OCI-LY3 (cell line): Measurements from ENCODE around the gene FADS1.

Source experiments
- H2AFZ ChIP-seq: fragments of 200-600, 300-600 bp; shearing (Covaris generic); 2 replicates; pipeline ENCODE4 v1.6.0; 2014; ENCODE audit warnings: antibody characterized with exemption, low read depth, low read length
- H3K27ac ChIP-seq: fragments of 200-600, 300-600 bp; sonication (generic); 2 replicates; pipeline ENCODE4 v1.5.1; 2014; ENCODE audit warnings: mild to moderate bottlenecking, low read length, moderate library complexity, mixed read lengths
- H3K27me3 ChIP-seq: fragments of 200-600, 300-600 bp; sonication (generic); 2 replicates; pipeline ENCODE4 v1.6.1; 2014; ENCODE audit warnings: low read depth, low read length, mixed read lengths
- H3K36me3 ChIP-seq: fragments of 200-600, 300-600 bp; sonication (generic); replicated peaks from 2 replicates; pipeline ENCODE3; 2014; ENCODE audit warnings: low read depth, low read length, mixed read lengths
- H3K4me1 ChIP-seq: fragments of 300-600, 200-600 bp; sonication (generic); 2 replicates; pipeline ENCODE4 v1.6.1; 2014; ENCODE audit warnings: low read length, mixed read lengths
- H3K4me2 ChIP-seq: fragments of 200-600, 300-600 bp; sonication (generic); 2 replicates; pipeline ENCODE4 v1.6.1; 2014; ENCODE audit warnings: low read length, mixed read lengths
- H3K4me3 ChIP-seq: fragments of 300-600, 200-600 bp; sonication (generic); 2 replicates; pipeline ENCODE4 v1.5.1; 2014; ENCODE audit warnings: antibody characterized with exemption, mild to moderate bottlenecking, low read length, moderate library complexity
- H3K79me2 ChIP-seq: fragments of 300-600, 200-600 bp; shearing (Covaris generic); 2 replicates; pipeline ENCODE4 v1.6.1; 2014; ENCODE audit warnings: mild to moderate bottlenecking, low read length, mixed read lengths
- H3K9ac ChIP-seq: fragments of 300-600, 200-600 bp; shearing (Covaris generic); 2 replicates; pipeline ENCODE4 v1.6.0; 2014; ENCODE audit warnings: mild to moderate bottlenecking, low read length, moderate library complexity
- H3K9me3 ChIP-seq: fragments of 200-600, 300-600 bp; shearing (Covaris generic); 2 replicates; pipeline ENCODE4 v1.6.1; 2014; ENCODE audit warnings: low read length, mixed read lengths; ENCODE audit not compliant: insufficient read depth
- H4K20me1 ChIP-seq: fragments of 200-600, 300-600 bp; sonication (generic); 2 replicates; pipeline ENCODE4 v1.6.1; 2016; ENCODE audit warnings: low read length, mixed read lengths; ENCODE audit not compliant: insufficient read depth
- CTCF ChIP-seq: fragments of 200-600, 300-600 bp; sonication (generic); IDR thresholded peaks from 2 replicates; pipeline ENCODE4 v1.5.1; 2014; ENCODE audit warnings: antibody characterized with exemption, low read length, low read depth
- EZH2phosphoT487 ChIP-seq: fragments of 200-600 bp; shearing (Covaris generic); IDR thresholded peaks from 2 replicates; pipeline ENCODE4 v1.6.1; 2018; ENCODE audit warnings: antibody characterized with exemption, mixed run types, low read depth

FADS1 gene

DNA sequence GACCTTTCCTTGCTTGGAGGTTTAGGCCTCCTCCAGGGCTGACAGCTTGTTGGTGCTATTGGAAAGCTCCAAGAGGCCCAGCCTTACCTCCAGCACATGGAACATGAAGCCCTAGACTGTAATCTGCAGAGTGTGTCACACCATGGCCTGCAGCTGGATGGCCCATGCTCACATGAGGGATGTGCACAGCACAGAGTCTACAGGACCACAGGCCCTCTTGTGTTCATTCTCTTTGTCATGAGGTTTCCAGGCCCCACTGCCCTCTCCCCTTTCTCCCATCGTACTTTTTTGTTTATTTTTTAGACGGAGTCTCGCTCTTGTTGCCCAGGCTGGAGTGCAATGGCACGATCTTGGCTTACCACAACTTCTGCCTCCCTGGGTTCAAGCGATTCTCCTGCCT is 10.0 kb downstream of the FADS1 start:
- peaks cover 86% of the 10 kb centered on the region for H3K36me3 ChIP-seq

DNA sequence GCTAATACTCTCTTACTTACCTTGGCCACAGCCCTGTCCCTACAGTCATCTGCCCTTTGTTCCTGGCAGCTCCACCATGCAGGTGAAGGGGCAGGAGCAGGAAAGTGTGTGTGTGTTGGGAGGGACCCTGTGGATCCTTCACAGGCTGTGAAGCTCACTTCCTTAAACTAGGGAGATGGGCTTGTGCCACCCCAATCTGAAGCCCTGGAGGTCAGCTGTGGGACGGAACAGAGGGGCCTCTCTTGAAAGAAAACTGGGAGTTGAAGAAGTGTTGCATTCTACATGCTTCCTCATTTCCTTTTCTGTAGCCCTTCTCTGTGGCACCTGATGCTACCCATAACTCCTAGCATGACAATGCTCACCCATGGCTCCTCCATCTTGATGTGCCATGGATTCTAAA is 11.7 kb downstream of the FADS1 start:
- no peak overlapping the region for H2AFZ ChIP-seq
- H3K79me2 ChIP-seq = peaks cover 28% of the 10 kb centered on the region
- no peak overlapping the region for H3K9ac ChIP-seq
- H3K4me3 ChIP-seq = no peak overlapping the region
- no peaks in the 10 kb centered on the region for H3K4me1 ChIP-seq
- peaks cover 8% of the 10 kb centered on the region; the same call in 1 of the 2 replicates for H4K20me1 ChIP-seq
- H3K27ac ChIP-seq = no peak overlapping the region
- TF ChIP-seq EZH2phosphoT487 (no peak), CTCF (no peak)
- no peaks in the 10 kb centered on the region for H3K27me3 ChIP-seq
- no peaks in the 10 kb centered on the region for H3K9me3 ChIP-seq
- H3K4me2 ChIP-seq = no peak overlapping the region
- peaks cover 90% of the 10 kb centered on the region for H3K36me3 ChIP-seq

More for the DNA sequence above, 10.0 kb downstream of the FADS1 start:
- no peaks in the 10 kb centered on the region for H3K27me3 ChIP-seq
- no peak overlapping the region for H3K4me2 ChIP-seq
- no peaks in the 10 kb centered on the region for H3K4me1 ChIP-seq
- H3K9ac ChIP-seq = no peak overlapping the region
- H3K27ac ChIP-seq = no peak overlapping the region
- H4K20me1 ChIP-seq = peaks cover 8% of the 10 kb centered on the region; the same call in 1 of the 2 replicates
- no peak overlapping the region for H2AFZ ChIP-seq
- TF ChIP-seq EZH2phosphoT487 (no peak), CTCF (no peak)
- no peaks in the 10 kb centered on the region for H3K9me3 ChIP-seq
- H3K4me3 ChIP-seq = no peak overlapping the region
- H3K79me2 ChIP-seq = peaks cover 14% of the 10 kb centered on the region

GRCh38 chr11:61803889-61804647 is 12.7 kb downstream of the FADS1 start:
- H3K27me3 ChIP-seq = no peaks in the 10 kb centered on the region
- H3K4me2 ChIP-seq = no peak overlapping the region
- no peaks in the 10 kb centered on the region for H3K9me3 ChIP-seq
- peaks cover 89% of the 10 kb centered on the region for H3K36me3 ChIP-seq
- H3K4me3 ChIP-seq = no peak overlapping the region
- TF ChIP-seq EZH2phosphoT487 = no peak
- TF ChIP-seq CTCF = no peak
- H4K20me1 ChIP-seq = peaks cover 14% of the 10 kb centered on the region; the same call in 1 of the 2 replicates
- H3K79me2 ChIP-seq = peaks cover 39% of the 10 kb centered on the region
- H2AFZ ChIP-seq = no peak overlapping the region
- H3K27ac ChIP-seq = no peak overlapping the region
- H3K9ac ChIP-seq = no peak overlapping the region
- peaks cover 8% of the 10 kb centered on the region for H3K4me1 ChIP-seq

GRCh38 chr11:61802605-61803004 is 14.2 kb downstream of the FADS1 start:
- Histone ChIP-seq H2AFZ (no peak overlapping the region), H3K27ac (no peak overlapping the region), H4K20me1 (peaks cover 11% of the 10 kb centered on the region; the same call in 1 of the 2 replicates), H3K4me2 (no peak overlapping the region), H3K4me3 (no peak overlapping the region), H3K79me2 (peaks cover 53% of the 10 kb centered on the region), H3K4me1 (peaks cover 16% of the 10 kb centered on the region), H3K9ac (no peak overlapping the region), H3K9me3 (no peaks in the 10 kb centered on the region), H3K36me3 (peaks cover 85% of the 10 kb centered on the region), H3K27me3 (no peaks in the 10 kb centered on the region)
- TF ChIP-seq CTCF = no peak
